SK-N-SH (cell line): ENCODE data around the gene BCAS3. TPM values are rescaled to one million over a fixed set of nuclear protein-coding genes. Genes with fewer than 3 reads are reported as not detected.

Experiments used
- CTCF ChIA-PET: fragments of 300-600, 350-600 bp; formaldehyde crosslinking; extraction: SDS; loops from one replicate; lab custom pipeline; 2021; lab: Yijun Ruan, JAX
- POLR2A ChIA-PET: fragments of 350-600 bp; sonication (Branson Sonifier 250); formaldehyde crosslinking; extraction: SDS; loops from one replicate; lab custom pipeline; 2020; ENCODE audit warnings: antibody characterized with exemption, inconsistent platforms; lab: Yijun Ruan, JAX
- DNase-seq: peaks from one replicate; pipeline ENCODE4 v3.0.0; 2012
- H2AFZ ChIP-seq: fragments of 200-600 bp; sonication (generic); 2 replicates; pipeline ENCODE4 v1.8.1; 2016; ENCODE audit warnings: antibody characterized with exemption, mild to moderate bottlenecking, low read depth
- H3F3A ChIP-seq: fragments of 200-600 bp; sonication (generic); replicated peaks from 2 replicates; pipeline ENCODE3; 2016; ENCODE audit warnings: antibody characterized with exemption, mild to moderate bottlenecking; ENCODE audit not compliant: insufficient read depth
- H3K27ac ChIP-seq, 2 experiments: fragments of 200-500 bp in 1 of 2; fragments of 200-600 bp in 1 of 2; sonication (Bioruptor generic) in 1 of 2; sonication (generic), shearing (Covaris generic) in 1 of 2; 2 replicates each; pipeline versions ENCODE4 v1.5.1 to v1.6.1; 2014 to 2016; ENCODE audit warnings: low read depth in 2 of 2, inconsistent platforms in 1 of 2, low read length in 1 of 2, mild to moderate bottlenecking in 1 of 2, mixed read lengths in 1 of 2
- H3K27me3 ChIP-seq: fragments of 200-600 bp; sonication (generic), shearing (Covaris generic); 2 replicates; pipeline ENCODE4 v1.6.1; 2016; ENCODE audit warnings: mixed run types; ENCODE audit not compliant: insufficient read depth
- H3K36me3 ChIP-seq, 2 experiments: fragments of 200-500 bp in 1 of 2; fragments of 200-600 bp in 1 of 2; sonication (Bioruptor generic) in 1 of 2; sonication (generic) in 1 of 2; replicated peaks in 1 of 2; 2 replicates each; pipeline versions ENCODE3 to v1.5.1; 2014 to 2016; ENCODE audit warnings: low read length in 1 of 2, mild to moderate bottlenecking in 1 of 2; ENCODE audit not compliant: insufficient read depth in 2 of 2, control insufficient read depth in 1 of 2
- H3K4me1 ChIP-seq, 2 experiments: fragments of 200-500 bp in 1 of 2; fragments of 200-600 bp in 1 of 2; sonication (Bioruptor generic) in 1 of 2; sonication (generic), shearing (Covaris generic) in 1 of 2; 2 replicates each; pipeline versions ENCODE4 v1.5.1 to v1.6.1; 2014 to 2016; ENCODE audit warnings: low read depth in 1 of 2, low read length in 1 of 2, mixed run types in 1 of 2; ENCODE audit not compliant: insufficient read depth in 2 of 2, control insufficient read depth in 1 of 2
- H3K4me2 ChIP-seq: fragments of 200-600 bp; sonication (generic), shearing (Covaris generic); 2 replicates; pipeline ENCODE4 v1.6.1; 2017; ENCODE audit warnings: mixed run types
- H3K4me3 ChIP-seq, 2 experiments: fragments of 200-500 bp in 1 of 2; fragments of 200-600 bp in 1 of 2; sonication (Bioruptor generic) in 1 of 2; sonication (generic), shearing (Covaris generic) in 1 of 2; 2 replicates each; pipeline versions ENCODE4 v1.5.1 to v1.8.1; 2014 to 2016; ENCODE audit warnings: low read depth in 2 of 2, inconsistent platforms in 1 of 2, low read length in 1 of 2, mild to moderate bottlenecking in 1 of 2, mixed read lengths in 1 of 2, moderate library complexity in 1 of 2
- H3K79me2 ChIP-seq: fragments of 200-600 bp; sonication (generic); 2 replicates; pipeline ENCODE4 v1.8.1; 2017; ENCODE audit warnings: mild to moderate bottlenecking; ENCODE audit not compliant: insufficient read depth
- H3K9ac ChIP-seq: fragments of 200-600 bp; sonication (generic); 2 replicates; pipeline ENCODE4 v1.6.1; 2017; ENCODE audit warnings: mixed run types
- H3K9me2 ChIP-seq: fragments of 200-600 bp; sonication (generic); 2 replicates; pipeline ENCODE4 v1.6.1; 2017; ENCODE audit warnings: mixed run types
- H3K9me3 ChIP-seq: fragments of 200-600 bp; sonication (generic); 2 replicates; pipeline ENCODE4 v1.6.1; 2017; ENCODE audit warnings: mixed run types, mild to moderate bottlenecking, moderate library complexity
- H4K20me1 ChIP-seq: fragments of 200-600 bp; sonication (generic); 2 replicates; pipeline ENCODE4 v1.6.1; 2017; ENCODE audit warnings: mild to moderate bottlenecking, mixed run types; ENCODE audit not compliant: insufficient read depth
- CHD2 ChIP-seq: fragments of 150-350 bp; IDR thresholded peaks from 2 replicates; pipeline ENCODE4 v1.6.1; 2018; ENCODE audit warnings: low read length; ENCODE audit not compliant: partially characterized antibody
- CTCF ChIP-seq: fragments of 200-600 bp; sonication (generic); IDR thresholded peaks from 2 replicates; pipeline ENCODE4 v1.6.1; 2017; ENCODE audit warnings: antibody characterized with exemption, mild to moderate bottlenecking, moderate library complexity
- EP300 ChIP-seq, 2 experiments: IDR thresholded peaks; 2 replicates each; pipeline versions ENCODE4 v1.4.0 to v1.6.1; 2012; ENCODE audit warnings: borderline replicate concordance in 1 of 2, low read depth in 1 of 2, low read length in 1 of 2
- EZH2phosphoT487 ChIP-seq: fragments of 200-600 bp; sonication (generic); IDR thresholded peaks from 2 replicates; pipeline ENCODE4 v1.6.1; 2017; ENCODE audit warnings: low read depth, mixed run types, mild to moderate bottlenecking, antibody characterized with exemption, moderate library complexity, borderline replicate concordance
- FOSL2 ChIP-seq: IDR thresholded peaks from 2 replicates; pipeline ENCODE4 v1.4.0; 2012; ENCODE audit warnings: low read depth, mild to moderate bottlenecking, moderate library complexity, borderline replicate concordance
- FOXJ3 ChIP-seq: sonication (generic); formaldehyde crosslinking; IDR thresholded peaks from 2 replicates; pipeline ENCODE4 v1.5.1; 2020; ENCODE audit warnings: mild to moderate bottlenecking, missing genetic modification reagents
- GABPA ChIP-seq: IDR thresholded peaks from 2 replicates; pipeline ENCODE4 v1.4.0; 2012; ENCODE audit warnings: low read depth, mild to moderate bottlenecking
- GATA2 ChIP-seq: sonication (generic); formaldehyde crosslinking; IDR thresholded peaks from 2 replicates; pipeline ENCODE4 v1.5.0; 2020; ENCODE audit warnings: mild to moderate bottlenecking, missing genetic modification reagents
- JUND ChIP-seq: IDR thresholded peaks from 2 replicates; pipeline ENCODE4 v1.4.0; 2012
- MAX ChIP-seq: IDR thresholded peaks from 2 replicates; pipeline ENCODE4 v1.4.0; 2012; ENCODE audit warnings: low read depth
- MEF2A ChIP-seq: IDR thresholded peaks from 2 replicates; pipeline ENCODE4 v1.4.0; 2012; ENCODE audit warnings: low read depth, borderline replicate concordance
- NFIC ChIP-seq: IDR thresholded peaks from 2 replicates; pipeline ENCODE4 v1.4.0; 2012; ENCODE audit warnings: borderline replicate concordance
- RAD21 ChIP-seq: IDR thresholded peaks from 2 replicates; pipeline ENCODE4 v1.6.1; 2012; ENCODE audit warnings: mild to moderate bottlenecking, low read length
- REST ChIP-seq: IDR thresholded peaks from 2 replicates; pipeline ENCODE4 v1.6.1; 2012; ENCODE audit warnings: mild to moderate bottlenecking, low read depth, low read length, moderate library complexity
- TEAD4 ChIP-seq: IDR thresholded peaks from 2 replicates; pipeline ENCODE4 v1.4.0; 2012; ENCODE audit warnings: mild to moderate bottlenecking, borderline replicate concordance; ENCODE audit not compliant: insufficient read depth
- ZBTB33 ChIP-seq: IDR thresholded peaks from 2 replicates; pipeline ENCODE4 v1.4.0; 2012; ENCODE audit warnings: low read depth, borderline replicate concordance
- WGBS: methylation state at CpG from one replicate; pipeline ENCODE4 v1.1.6; 2017; ENCODE audit warnings: low lambda C conversion rate; 5-methylcytosine and 5-hydroxymethylcytosine counted together
- polyA plus RNA-seq, 3 experiments: library from polyadenylated mRNA; depleted of rRNA; stranded (reverse); fragments of >200 nt; gene quantifications; 2 replicates each; pipeline ENCODE4 v1.2.3, GENCODE V29; 2012

The BCAS3 gene
- polyA plus RNA-seq, 1 of the 3 experiments (the other 2 are of a cell fraction): 5.9 TPM

GRCh38 chr17:61284174-61284573 is 606.5 kb downstream of the BCAS3 start (continued):
- TF ChIP-seq REST: no peak
- TF ChIP-seq GABPA: peak; percentile 24; the same call in 1 of the 2 replicates
- TF ChIP-seq FOSL2: peak; percentile 73; the same call in 1 of the 2 replicates
- TF ChIP-seq EP300 (IDR thresholded peaks at IDR 0.05; ENCODE audit: borderline replicate concordance in 1 of 2, low read depth in 1 of 2, low read length in 1 of 2): peak; percentile 5 to 80; a peak in 1 of 4 replicates
- TF ChIP-seq ZBTB33: no peak
- TF ChIP-seq TEAD4: no peak

- 81% methylated on average over 1 of the region's 1 CpG for WGBS
- peak overlapping the region in 1 of 2 experiments; percentile 80; a peak in 2 of 4 replicates for H3K27ac ChIP-seq
- peaks cover 22% of the 10 kb centered on the region for H3F3A ChIP-seq
- peak overlapping the region; percentile 44; the same call in 1 of the 2 replicates for H3K4me2 ChIP-seq
- CTCF ChIA-PET: interaction anchor here (1.0 to 1.2 kb wide), 4 partner anchors 15 to 89 kb away, joined by 3 read pairs; no protein-coding TSS in a partner anchor
- no peaks in the 10 kb centered on the region for H3K36me3 ChIP-seq
- no peak for TF ChIP-seq CTCF
- TF ChIP-seq MAX: no peak
- no peak for TF ChIP-seq CHD2
- no peak for TF ChIP-seq RAD21
- TF ChIP-seq MEF2A: no peak
- TF ChIP-seq NFIC: no peak
- no peak for TF ChIP-seq FOXJ3 (CRISPR knock-in tag)
- no peak for TF ChIP-seq EZH2phosphoT487
- TF ChIP-seq JUND: no peak
- TF ChIP-seq GATA2 (CRISPR knock-in tag): no peak
- no peak for TF ChIP-seq EP300 (IDR thresholded peaks at IDR 0.05; ENCODE audit: borderline replicate concordance in 1 of 2, low read depth in 1 of 2, low read length in 1 of 2)
- TF ChIP-seq GABPA: no peak
- no peaks in the 10 kb centered on the region for H3K9me2 ChIP-seq
- H3K4me1 ChIP-seq: peaks cover 12 to 26% of the 10 kb centered on the region in 2 experiments
- no peaks in the 10 kb centered on the region for H3K9me3 ChIP-seq
- POLR2A ChIA-PET: interaction anchor here (0.6 kb wide), 1 partner anchor 122 kb away, joined by 3 read pairs; no protein-coding TSS in a partner anchor
- H4K20me1 ChIP-seq: no peaks in the 10 kb centered on the region
- peak overlapping the region; percentile 15; the same call in 1 of the 2 replicates for H3K9ac ChIP-seq
- DNase-seq: no peak
- H2AFZ ChIP-seq: no peak overlapping the region
- no peaks in the 10 kb centered on the region for H3K27me3 ChIP-seq
- no peak overlapping the region for H3K4me3 ChIP-seq
- no peaks in the 10 kb centered on the region for H3K79me2 ChIP-seq
Observed at GRCh38 chr17:61284746-61285145, 607.1 kb downstream of the BCAS3 start.
